Measurements from ENCODE around the gene MDM2. TPM values are rescaled to one million over a fixed set of nuclear protein-coding genes. Genes with fewer than 3 reads are reported as not detected.

MDM2 gene
- total RNA-seq, 4 donors from 2014 or later, result 44.3 to 84.2 (median 70.1) TPM

DNA sequence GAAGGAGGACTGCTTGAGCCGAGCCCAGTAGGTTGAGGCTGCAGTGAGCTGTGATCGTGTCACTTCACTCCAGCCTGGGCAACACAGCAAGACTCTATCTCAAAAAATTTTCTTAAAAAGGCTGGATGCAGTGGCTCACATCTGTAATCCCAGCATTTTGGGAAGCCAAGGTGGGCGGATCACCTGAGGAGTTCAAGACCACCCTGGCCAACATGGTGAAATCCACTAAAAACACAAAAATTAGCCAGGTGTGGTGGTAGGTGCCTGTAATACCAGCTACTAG is 17.1 kb upstream of the MDM2 start:
- ATAC-seq (ENCODE audit: low FRiP score) (no peak), DNase-seq (ENCODE audit: low spot score) (no peak)
- TF ChIP-seq, protein P1, sequence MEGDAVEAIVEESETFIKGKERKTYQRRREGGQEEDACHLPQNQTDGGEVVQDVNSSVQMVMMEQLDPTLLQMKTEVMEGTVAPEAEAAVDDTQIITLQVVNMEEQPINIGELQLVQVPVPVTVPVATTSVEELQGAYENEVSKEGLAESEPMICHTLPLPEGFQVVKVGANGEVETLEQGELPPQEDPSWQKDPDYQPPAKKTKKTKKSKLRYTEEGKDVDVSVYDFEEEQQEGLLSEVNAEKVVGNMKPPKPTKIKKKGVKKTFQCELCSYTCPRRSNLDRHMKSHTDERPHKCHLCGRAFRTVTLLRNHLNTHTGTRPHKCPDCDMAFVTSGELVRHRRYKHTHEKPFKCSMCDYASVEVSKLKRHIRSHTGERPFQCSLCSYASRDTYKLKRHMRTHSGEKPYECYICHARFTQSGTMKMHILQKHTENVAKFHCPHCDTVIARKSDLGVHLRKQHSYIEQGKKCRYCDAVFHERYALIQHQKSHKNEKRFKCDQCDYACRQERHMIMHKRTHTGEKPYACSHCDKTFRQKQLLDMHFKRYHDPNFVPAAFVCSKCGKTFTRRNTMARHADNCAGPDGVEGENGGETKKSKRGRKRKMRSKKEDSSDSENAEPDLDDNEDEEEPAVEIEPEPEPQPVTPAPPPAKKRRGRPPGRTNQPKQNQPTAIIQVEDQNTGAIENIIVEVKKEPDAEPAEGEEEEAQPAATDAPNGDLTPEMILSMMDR (IDR thresholded peaks at IDR 0.05), result no peak

DNA sequence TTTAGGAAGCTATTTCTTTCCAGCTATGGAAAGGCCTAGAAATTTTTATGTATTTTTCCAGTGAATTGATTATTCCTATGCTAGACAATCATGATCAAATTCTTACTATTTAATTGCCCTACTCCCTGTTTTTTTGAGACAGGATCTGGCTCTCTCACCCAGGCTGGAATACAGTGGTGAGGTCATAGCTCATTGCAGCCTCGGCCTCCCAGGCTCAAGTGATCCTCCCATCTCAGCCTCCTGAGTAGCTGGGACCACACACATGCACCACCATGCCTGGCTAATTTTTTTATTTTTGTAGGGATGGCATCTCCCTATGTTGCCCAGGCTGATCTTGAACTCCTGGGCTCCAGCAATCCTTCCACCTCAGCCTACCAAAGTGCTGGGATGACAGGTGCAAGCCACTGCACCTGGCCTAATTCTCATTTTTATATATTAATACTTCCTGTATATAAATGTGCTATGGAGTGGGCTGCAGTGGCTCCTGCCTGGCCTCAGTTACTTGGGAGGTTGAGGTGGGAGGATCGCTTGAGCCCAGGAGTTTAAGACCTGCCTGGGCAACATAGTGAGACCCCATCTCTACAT is 16.0 kb upstream of the MDM2 start:
- TF ChIP-seq, protein P1 (IDR thresholded peaks at IDR 0.05), result no peak
- DNase-seq (ENCODE audit: low spot score) (no peak), ATAC-seq (ENCODE audit: low FRiP score) (no peak)

DNA sequence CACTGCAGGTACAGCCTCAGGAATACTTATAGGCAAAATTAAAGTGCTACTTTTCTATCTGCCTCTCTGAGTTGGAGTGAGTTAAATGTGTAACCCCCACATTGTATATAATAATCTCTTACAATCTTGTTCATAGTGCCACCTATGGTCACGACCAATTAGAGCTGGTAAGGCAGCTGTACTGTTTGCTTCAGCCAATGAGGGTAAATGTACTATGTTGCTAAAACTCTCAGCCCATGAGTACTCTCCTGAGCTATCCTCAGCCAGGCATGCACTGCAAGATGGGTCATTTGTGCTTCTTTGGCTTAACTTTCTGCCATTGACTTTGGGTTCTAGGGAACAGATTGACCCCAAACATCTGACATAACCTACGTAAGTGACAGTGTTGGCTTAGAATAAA is 15.0 kb upstream of the MDM2 start:
- TF ChIP-seq, protein P1 (IDR thresholded peaks at IDR 0.05), result no peak

DNA sequence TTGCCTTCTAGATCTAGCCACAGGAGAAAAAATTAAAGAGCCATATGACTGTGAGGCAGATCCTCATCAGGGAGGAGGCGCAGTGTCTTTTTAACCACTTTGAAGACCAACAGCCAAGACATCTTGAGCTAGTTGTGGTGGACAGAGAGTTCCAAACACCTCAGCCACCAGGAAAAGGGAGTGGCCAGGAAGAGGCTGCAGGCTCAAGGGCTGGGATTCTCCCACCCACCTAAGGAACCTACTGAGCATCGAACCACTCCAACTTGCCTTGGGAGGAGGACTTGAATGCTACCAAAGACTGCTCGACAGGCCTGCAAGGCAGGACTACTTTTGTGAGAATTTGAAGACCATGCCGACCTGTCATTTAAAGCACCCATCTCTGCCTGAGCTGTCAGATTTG is 14.5 kb upstream of the MDM2 start:
- TF ChIP-seq, protein P1 (IDR thresholded peaks at IDR 0.05), result no peak
- DNase-seq (ENCODE audit: low spot score) (no peak), ATAC-seq (ENCODE audit: low FRiP score) (no peak)

More for the DNA sequence above, 15.0 kb upstream of the MDM2 start:
- ATAC-seq (ENCODE audit: low FRiP score) (no peak), DNase-seq (ENCODE audit: low spot score) (no peak)

- no peak for DNase-seq (ENCODE audit: low spot score)
- ATAC-seq (ENCODE audit: low FRiP score), result no peak
Measured at GRCh38 chr12:68793975-68794652, 13.9 kb upstream of the MDM2 start.

GRCh38 chr12:68794653-68795251 is 13.2 kb upstream of the MDM2 start:
- DNase-seq (ENCODE audit: low spot score), result no peak
- no peak for ATAC-seq (ENCODE audit: low FRiP score)
- TF ChIP-seq, protein P1 (IDR thresholded peaks at IDR 0.05), result no peak

More at GRCh38 chr12:68793975-68794652, 13.9 kb upstream of the MDM2 start:
- TF ChIP-seq, protein P1 (IDR thresholded peaks at IDR 0.05), result no peak

GRCh38 chr12:68796399-68796798 is 11.6 kb upstream of the MDM2 start:
- no peak for DNase-seq (ENCODE audit: low spot score)
- TF ChIP-seq, protein P1 (IDR thresholded peaks at IDR 0.05), result no peak
- no peak for ATAC-seq (ENCODE audit: low FRiP score)
